ENCODE measurements around the gene EFHC1. TPM values are rescaled to one million over a fixed set of nuclear protein-coding genes. Genes with fewer than 3 reads are reported as not detected.
A peak's percentile ranks its signal among the peaks of the same experiment; 100 is the strongest.

EFHC1 gene
- total and polyA plus RNA-seq, 2 of the 13 experiments (the other 11 are each of a cell fraction or from before 2014, with no cell fraction given) = 23.4 to 29.5 TPM

- Histone ChIP-seq H3K4me2 (ENCODE audit: low read depth, low read length) (no peak overlapping the region), H3K4me1 (ENCODE audit: insufficient read depth, low read length) (peaks cover 83% of the 10 kb centered on the region), H3K27ac (ENCODE audit: extremely low read length, insufficient read depth, low read length) (no peak overlapping the region), H3K4me3 (replicated peaks in 1 of 3; ENCODE audit: insufficient read depth in 1 of 3, low read depth in 2 of 3, low read length in 3 of 3) (no peak overlapping the region), H3K27me3 (ENCODE audit: control insufficient read depth in 1 of 2, insufficient read depth in 2 of 2, low read length in 2 of 2) (no peaks in the 10 kb centered on the region), H2AFZ (ENCODE audit: low read length) (no peak overlapping the region), H4K20me1 (ENCODE audit: insufficient read depth, low read length) (0 out of 2 replicates have a peak, but pooled peaks cover 3% of the 10 kb centered on the region), H3K9me3 (ENCODE audit: low read length) (no peaks in the 10 kb centered on the region), H3K36me3 (replicated peaks in 1 of 2; ENCODE audit: control insufficient read depth in 1 of 2, insufficient read depth in 2 of 2, low read length in 2 of 2) (peaks cover 20 to 63% of the 10 kb centered on the region in 2 experiments), H3K79me2 (ENCODE audit: insufficient read depth, low read length) (peaks cover 53% of the 10 kb centered on the region), H3K9ac (ENCODE audit: insufficient read depth, low read depth, low read length) (no peak overlapping the region)
- no TSS peak for BruUV-seq (replicated peaks)
- FAIRE-seq (no peak), DNase-seq (ENCODE audit: low spot score) (no peak), ATAC-seq (no peak)
- in situ Hi-C loops (cut with HindIII; ENCODE audit: extremely low pct_ligation_motif_present, low pct_unique_long_range_greater_than_20kb) = loop anchor here (5.0 kb wide), 1 partner anchor 58 kb away; the partner anchor contains the start of gene TRAM2
- TF ChIP-seq E2F5 (CRISPR knock-in tag; conservative IDR thresholded peaks at IDR 0.05) (no peak), NR0B2 (CRISPR knock-in tag; IDR thresholded peaks at IDR 0.05) (no peak)
- POLR2A ChIA-PET = no interaction called here
- CTCF ChIA-PET (ENCODE audit: low intra/inter-chr PET ratio, low total read pairs) = no interaction called here
- WGBS (ENCODE audit: low lambda C conversion rate) = 94% methylated on average over 4 of the region's 4 CpGs
- intact Hi-C loops (cut with micrococcal nuclease; ENCODE audit: unreplicated experiment) = loop anchor here (2.0 to 10.0 kb wide), 2 partner anchors 57 to 145 kb away; partner anchors contain the start of gene TRAM2
These were observed 99.5 kb downstream of the EFHC1 start for GRCh38 chr6:52519618-52520017.

GRCh38 chr6:52522151-52522626 lies 102.0 kb downstream of the EFHC1 start:
- Histone ChIP-seq H3K36me3 (replicated peaks in 1 of 2; ENCODE audit: control insufficient read depth in 1 of 2, insufficient read depth in 2 of 2, low read length in 2 of 2) (peaks cover 6 to 42% of the 10 kb centered on the region in 2 experiments), H2AFZ (ENCODE audit: low read length) (no peak overlapping the region), H3K27me3 (ENCODE audit: control insufficient read depth in 1 of 2, insufficient read depth in 2 of 2, low read length in 2 of 2) (no peaks in the 10 kb centered on the region), H4K20me1 (ENCODE audit: insufficient read depth, low read length) (0 out of 2 replicates have a peak, but pooled peaks cover 3% of the 10 kb centered on the region), H3K27ac (ENCODE audit: extremely low read length, insufficient read depth, low read length) (peak overlapping the region; percentile 31), H3K9ac (ENCODE audit: insufficient read depth, low read depth, low read length) (no peak overlapping the region), H3K9me3 (ENCODE audit: low read length) (no peaks in the 10 kb centered on the region), H3K4me2 (ENCODE audit: low read depth, low read length) (no peak overlapping the region), H3K4me1 (ENCODE audit: insufficient read depth, low read length) (peaks cover 57% of the 10 kb centered on the region), H3K4me3 (replicated peaks in 1 of 3; ENCODE audit: insufficient read depth in 1 of 3, low read depth in 2 of 3, low read length in 3 of 3) (no peak overlapping the region), H3K79me2 (ENCODE audit: insufficient read depth, low read length) (peaks cover 51% of the 10 kb centered on the region)
- in situ Hi-C loops (cut with HindIII; ENCODE audit: extremely low pct_ligation_motif_present, low pct_unique_long_range_greater_than_20kb) = no loop called here
- DNase-seq (ENCODE audit: low spot score) = no peak
- ATAC-seq = no peak
- CTCF ChIA-PET (ENCODE audit: low intra/inter-chr PET ratio, low total read pairs) = no interaction called here
- intact Hi-C loops (cut with micrococcal nuclease; ENCODE audit: unreplicated experiment) = no loop called here
- no peak for FAIRE-seq
- 64% methylated on average over 7 of the region's 7 CpGs for WGBS (ENCODE audit: low lambda C conversion rate)
- no TSS peak for BruUV-seq (replicated peaks)
- POLR2A ChIA-PET = interaction anchor here (0.8 kb wide), 1 partner anchor 22 kb away, joined by 3 read pairs; no protein-coding TSS in a partner anchor
- TF ChIP-seq MEF2D (CRISPR knock-in tag; IDR thresholded peaks at IDR 0.05) (no peak), NCOR1 (IDR thresholded peaks at IDR 0.05; ENCODE audit: borderline replicate concordance, low read length) (no peak), ZNF709 (CRISPR knock-in tag; IDR thresholded peaks at IDR 0.05) (no peak), RARA (CRISPR knock-in tag; IDR thresholded peaks at IDR 0.05) (peak; percentile 56; the same call in 1 of the 2 replicates), ZSCAN25 (CRISPR knock-in tag; IDR thresholded peaks at IDR 0.05) (0 out of 2 replicates have a peak, but pooled peaks have one; percentile 48), FOXO4 (CRISPR knock-in tag; conservative IDR thresholded peaks at IDR 0.05) (0 out of 2 replicates have a peak, but pooled peaks have one; percentile 61), NFE2 (CRISPR knock-in tag; IDR thresholded peaks at IDR 0.05) (no peak), NR2F6 (IDR thresholded peaks at IDR 0.05) (peak; percentile 44; the same call in 1 of the 2 replicates), NR2F6 (CRISPR knock-in tag; IDR thresholded peaks at IDR 0.05) (peak; percentile 40; the same call in 1 of the 2 replicates), ZNF232 (CRISPR knock-in tag; IDR thresholded peaks at IDR 0.05; ENCODE audit: borderline replicate concordance) (no peak), ZNF350 (CRISPR knock-in tag; IDR thresholded peaks at IDR 0.05; ENCODE audit: borderline replicate concordance, low read depth) (no peak), U2AF1 (optimal IDR thresholded peaks at IDR 0.05; ENCODE audit: low read depth, low read length) (no peak), RXRB (CRISPR knock-in tag; IDR thresholded peaks at IDR 0.05; ENCODE audit: borderline replicate concordance) (0 out of 2 replicates have a peak, but pooled peaks have one; percentile 13)
